B cell (primary cell): Measurements from ENCODE around the gene UMAD1. TPM values are rescaled to one million over a fixed set of nuclear protein-coding genes. Genes with fewer than 3 reads are reported as not detected.
A peak's percentile ranks its signal among the peaks of the same experiment; 100 is the strongest.

Experiments
- ATAC-seq: fragments of 200-7000 bp; cut with Tn5 transposase; one replicate; pipeline ENCODE4 v1.10.0; 2021; ENCODE audit warnings: low read depth, mild to moderate bottlenecking, moderate number of reproducible peaks, moderate library complexity
- CTCF ChIA-PET: fragments of 350-600 bp; sonication (Branson Sonifier 250); formaldehyde crosslinking; loops from one replicate; lab custom pipeline; 2021; ENCODE audit warnings: antibody characterized with exemption, inconsistent platforms; lab: Charles Lee
- POLR2A ChIA-PET: fragments of 350-600 bp; sonication (Branson Sonifier 250); formaldehyde crosslinking; loops from one replicate; lab custom pipeline; 2021; ENCODE audit warnings: antibody characterized with exemption; lab: Charles Lee
- DNase-seq: peaks from one replicate; pipeline ENCODE4 v3.0.0; 2013
- H2AFZ ChIP-seq: 2 replicates; pipeline ENCODE4 v1.6.1; 2012; ENCODE audit warnings: mild to moderate bottlenecking, low read depth, low read length; ENCODE audit not compliant: insufficient read depth, poor library complexity, severe bottlenecking
- H3K27ac ChIP-seq, 2 donors: 1 replicate in 1 of 2; 2 replicates in 1 of 2; pipeline ENCODE4 v1.5.1; 2012 to 2013; ENCODE audit warnings: low read length in 2 of 2, mild to moderate bottlenecking in 2 of 2, moderate library complexity in 1 of 2
- H3K27me3 ChIP-seq, 4 experiments: fragments of 200-600 bp in 1 of 4; sonication (generic) in 1 of 4; replicated peaks in 1 of 4; 1 replicate in 2 of 4; 2 replicates in 2 of 4; pipeline versions ENCODE4 v1.6.1 to v1.7.0; 2013 to 2016; ENCODE audit warnings: low read length in 3 of 4, mild to moderate bottlenecking in 2 of 4, mixed read lengths in 1 of 4, moderate library complexity in 1 of 4; ENCODE audit not compliant: insufficient read depth in 4 of 4, control insufficient read depth in 3 of 4; ENCODE audit errors: control extremely low read depth in 1 of 4
- H3K36me3 ChIP-seq, 2 experiments: replicated peaks in 1 of 2; 1 replicate in 1 of 2; 2 replicates in 1 of 2; pipeline versions ENCODE4 v1.6.1 to v1.7.1; 2013; ENCODE audit warnings: low read length in 1 of 2; ENCODE audit not compliant: insufficient read depth in 2 of 2, control insufficient read depth in 1 of 2; ENCODE audit errors: control extremely low read depth in 1 of 2, extremely low read depth in 1 of 2
- H3K4me1 ChIP-seq, 2 donors: fragments of 200-600 bp in 1 of 2; sonication (generic) in 1 of 2; 1 replicate in 1 of 2; 2 replicates in 1 of 2; pipeline versions ENCODE4 v1.5.1 to v1.6.1; 2013 to 2017; ENCODE audit warnings: low read length in 2 of 2; ENCODE audit not compliant: control insufficient read depth in 2 of 2, insufficient read depth in 2 of 2
- H3K4me2 ChIP-seq: replicated peaks from 2 replicates; pipeline ENCODE3; 2012; ENCODE audit warnings: mild to moderate bottlenecking, low read depth, low read length; ENCODE audit not compliant: poor library complexity, severe bottlenecking
- H3K4me3 ChIP-seq, 5 experiments: fragments of 200-600 bp in 1 of 5; sonication (generic) in 1 of 5; 1 replicate in 3 of 5; 2 replicates in 2 of 5; pipeline versions ENCODE4 v1.5.1 to v1.7.0; 2011 to 2016; ENCODE audit warnings: low read length in 4 of 5, mild to moderate bottlenecking in 4 of 5, low read depth in 2 of 5, control low read depth in 1 of 5, moderate library complexity in 1 of 5; ENCODE audit not compliant: insufficient read depth in 1 of 5; ENCODE audit errors: control extremely low read depth in 1 of 5, extremely low read depth in 1 of 5
- H3K79me2 ChIP-seq: fragments of 200-600 bp; sonication (generic); one replicate; pipeline ENCODE4 v1.6.0; 2016; ENCODE audit warnings: low read length; ENCODE audit not compliant: control insufficient read depth, insufficient read depth
- H3K9ac ChIP-seq: fragments of 200-600 bp; sonication (generic); 2 replicates; pipeline ENCODE4 v1.6.1; 2017; ENCODE audit warnings: mild to moderate bottlenecking, low read length, moderate library complexity
- H3K9me3 ChIP-seq, 3 donors: one replicate each; pipeline versions ENCODE4 v1.6.1 to v1.7.1; 2013; ENCODE audit warnings: low read length in 2 of 3; ENCODE audit not compliant: control insufficient read depth in 2 of 3, insufficient read depth in 1 of 3; ENCODE audit errors: control extremely low read depth in 1 of 3
- H4K20me1 ChIP-seq: 2 replicates; pipeline ENCODE4 v1.6.0; 2012; ENCODE audit warnings: mild to moderate bottlenecking, low read length; ENCODE audit not compliant: insufficient read depth, control insufficient read depth, poor library complexity, severe bottlenecking
- H3K27ac Mint-ChIP-seq: one replicate; pipeline ENCODE4 v1.8.0; 2021; ENCODE audit warnings: mixed read lengths
- H3K27me3 Mint-ChIP-seq: one replicate; pipeline ENCODE4 v1.8.0; 2021; ENCODE audit warnings: mixed read lengths
- H3K4me1 Mint-ChIP-seq: one replicate; pipeline ENCODE4 v1.8.0; 2021; ENCODE audit warnings: mixed read lengths
- H3K4me3 Mint-ChIP-seq: one replicate; pipeline ENCODE4 v1.8.0; 2021; ENCODE audit warnings: mixed read lengths
- H3K9me3 Mint-ChIP-seq: one replicate; pipeline ENCODE4 v1.8.0; 2022; ENCODE audit warnings: mixed read lengths; ENCODE audit not compliant: insufficient read depth
- CTCF ChIP-seq: fragments of 200-600 bp; IDR thresholded peaks from one replicate; pipeline ENCODE4 v1.8.0; 2022; ENCODE audit warnings: antibody characterized with exemption, mild to moderate bottlenecking
- EZH2 ChIP-seq: IDR thresholded peaks from 2 replicates; pipeline ENCODE4 v1.6.1; 2012; ENCODE audit warnings: borderline replicate concordance, low read depth, mild to moderate bottlenecking, moderate library complexity, low read length; ENCODE audit not compliant: insufficient read depth, poor library complexity, severe bottlenecking
- WGBS: methylation state at CpG from one replicate; pipeline ENCODE4 v1.1.5; 2013; ENCODE audit warnings: missing lambda C conversion rate; ENCODE audit not compliant: insufficient coverage; 5-methylcytosine and 5-hydroxymethylcytosine counted together
- intact Hi-C: fragments of 100-400 bp; cut with micrococcal nuclease; formaldehyde crosslinking; loops from one replicate; pipeline ENCODE4 v1.10.0; 2022
- polyA plus RNA-seq: library from polyadenylated mRNA; depleted of rRNA; stranded (reverse); fragments of >200 nt; gene quantifications from 2 replicates; pipeline ENCODE4 v1.2.3, GENCODE V29; 2012
- total RNA-seq, 2 donors: library from RNA; stranded (reverse); fragments of 120-200 nt in 1 of 2; gene quantifications; 1 replicate in 1 of 2; 2 replicates in 1 of 2; pipeline versions ENCODE4 v1.2.3 to v1.2.4, GENCODE V29; 2013 to 2022

The UMAD1 gene
- total and polyA plus RNA-seq, 2 donors (not counting 1 experiment from before 2014, with no cell fraction given) = 11.6 to 25.9 TPM

DNA sequence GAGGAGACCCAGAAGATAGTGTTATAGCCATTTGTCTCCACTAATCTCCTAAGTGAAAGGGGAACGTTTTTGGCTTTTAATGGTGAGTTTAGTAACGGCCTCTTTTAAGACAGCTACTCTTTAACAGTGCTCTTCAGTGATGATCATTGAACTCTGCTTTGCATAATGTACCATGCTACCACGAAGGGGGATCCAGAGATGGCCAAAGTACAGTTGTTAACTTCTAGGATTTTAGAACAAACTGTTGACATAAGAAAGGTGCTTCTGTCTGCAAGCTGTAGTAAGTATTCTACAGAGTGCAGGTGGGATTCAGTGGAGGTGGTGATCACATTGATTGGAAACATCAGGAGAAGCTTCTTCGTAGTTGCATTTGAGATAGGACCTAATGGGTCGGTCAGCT is 192.0 kb downstream of the UMAD1 start:
- no peaks in the 10 kb centered on the region for H3K27me3 ChIP-seq
- H4K20me1 ChIP-seq = no peaks in the 10 kb centered on the region
- Mint-ChIP-seq H3K4me1 (peaks cover 14% of the 10 kb centered on the region), H3K9me3 (no peaks in the 10 kb centered on the region), H3K4me3 (no peak overlapping the region), H3K27ac (peak overlapping the region; percentile 7), H3K27me3 (no peaks in the 10 kb centered on the region)
- no peak overlapping the region for H2AFZ ChIP-seq
- WGBS = 88% methylated on average over 3 of the region's 5 CpGs
- H3K36me3 ChIP-seq = peaks cover 0 to 3% of the 10 kb centered on the region in 2 experiments
- no peak overlapping the region for H3K4me2 ChIP-seq
- POLR2A ChIA-PET = interaction anchor here (0.6 kb wide), 1 partner anchor 36 kb away, joined by 3 read pairs; no protein-coding TSS in a partner anchor
- CTCF ChIA-PET = no interaction called here
- H3K9ac ChIP-seq = no peak overlapping the region
- no peak for DNase-seq
- no peak for ATAC-seq
- H3K4me3 ChIP-seq = no peak overlapping the region
- peaks cover 5 to 10% of the 10 kb centered on the region in 2 donors for H3K4me1 ChIP-seq
- TF ChIP-seq CTCF = no peak
- TF ChIP-seq EZH2 = no peak
- intact Hi-C loops = no loop called here
- no peaks in the 10 kb centered on the region for H3K79me2 ChIP-seq
- no peak overlapping the region for H3K27ac ChIP-seq
- H3K9me3 ChIP-seq = no peaks in the 10 kb centered on the region

DNA sequence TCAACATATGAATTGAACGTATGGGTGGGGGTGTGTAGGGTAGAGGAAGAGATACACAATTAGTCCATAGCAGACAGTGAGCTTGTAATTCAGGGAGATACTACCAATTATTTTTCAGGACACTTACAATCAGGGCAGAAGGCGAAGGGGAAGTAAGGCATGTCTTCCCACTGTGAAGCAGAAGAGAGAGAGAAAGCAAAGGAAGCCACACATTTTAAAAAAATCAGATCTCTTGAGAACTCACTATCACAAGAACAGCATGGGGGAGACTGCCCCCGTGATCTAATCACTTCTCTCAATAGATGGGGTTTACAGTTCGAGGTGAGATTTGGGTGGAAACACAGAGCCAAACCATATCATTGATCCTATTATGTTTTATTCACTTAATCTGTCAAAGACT is 194.2 kb downstream of the UMAD1 start:
- CTCF ChIA-PET = no interaction called here
- no CpG with 5 or more reads among the region's 4 CpGs for WGBS

More for the DNA sequence above, 194.2 kb downstream of the UMAD1 start:
- POLR2A ChIA-PET = no interaction called here
- Histone ChIP-seq H3K4me2 (peak overlapping the region; percentile 16), H3K27me3 (no peaks in the 10 kb centered on the region), H3K9me3 (no peaks in the 10 kb centered on the region), H3K4me3 (no peak overlapping the region), H3K36me3 (peaks cover 0 to 3% of the 10 kb centered on the region in 2 experiments), H2AFZ (no peak overlapping the region), H3K9ac (no peak overlapping the region), H3K27ac (no peak overlapping the region), H4K20me1 (no peaks in the 10 kb centered on the region), H3K79me2 (no peaks in the 10 kb centered on the region), H3K4me1 (peaks cover 5 to 10% of the 10 kb centered on the region in 2 donors)
- ATAC-seq = no peak
- DNase-seq = no peak
- no peaks in the 10 kb centered on the region for H3K9me3 Mint-ChIP-seq
- H3K27me3 Mint-ChIP-seq = no peaks in the 10 kb centered on the region
- no peak overlapping the region for H3K27ac Mint-ChIP-seq
- TF ChIP-seq EZH2 = no peak
- no peak for TF ChIP-seq CTCF
- H3K4me3 Mint-ChIP-seq = no peak overlapping the region
- intact Hi-C loops = no loop called here
- peaks cover 14% of the 10 kb centered on the region for H3K4me1 Mint-ChIP-seq
